Measurements from ENCODE around the gene SNX18. TPM values are rescaled to one million over a fixed set of nuclear protein-coding genes. Genes with fewer than 3 reads are reported as not detected.

The SNX18 gene
- total and polyA plus RNA-seq, 10 of the 15 experiments (the other 5 are each of a cell fraction or from before 2014, with no cell fraction given) = 0.27 to 1.7 (median 0.47) TPM

DNA sequence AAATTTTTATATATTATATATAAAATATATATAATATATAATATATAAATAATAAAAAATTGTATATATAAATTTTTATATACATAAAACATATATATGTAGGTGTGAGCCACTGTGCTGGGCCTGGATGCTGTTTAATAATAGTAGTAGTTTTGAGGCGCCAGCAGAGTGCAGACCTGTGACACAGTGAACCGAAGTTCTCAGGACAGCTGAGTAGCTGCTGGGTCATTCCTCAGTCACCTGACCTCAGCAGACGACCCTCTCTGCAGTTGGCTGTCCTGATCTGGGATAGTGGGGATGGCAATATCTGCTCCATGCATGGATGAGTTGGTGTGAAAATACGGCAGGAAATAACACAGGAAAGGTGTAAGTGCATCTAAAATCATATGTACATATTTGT, 3.3 kb upstream of the SNX18 start (continued):
- TF ChIP-seq, protein P1, sequence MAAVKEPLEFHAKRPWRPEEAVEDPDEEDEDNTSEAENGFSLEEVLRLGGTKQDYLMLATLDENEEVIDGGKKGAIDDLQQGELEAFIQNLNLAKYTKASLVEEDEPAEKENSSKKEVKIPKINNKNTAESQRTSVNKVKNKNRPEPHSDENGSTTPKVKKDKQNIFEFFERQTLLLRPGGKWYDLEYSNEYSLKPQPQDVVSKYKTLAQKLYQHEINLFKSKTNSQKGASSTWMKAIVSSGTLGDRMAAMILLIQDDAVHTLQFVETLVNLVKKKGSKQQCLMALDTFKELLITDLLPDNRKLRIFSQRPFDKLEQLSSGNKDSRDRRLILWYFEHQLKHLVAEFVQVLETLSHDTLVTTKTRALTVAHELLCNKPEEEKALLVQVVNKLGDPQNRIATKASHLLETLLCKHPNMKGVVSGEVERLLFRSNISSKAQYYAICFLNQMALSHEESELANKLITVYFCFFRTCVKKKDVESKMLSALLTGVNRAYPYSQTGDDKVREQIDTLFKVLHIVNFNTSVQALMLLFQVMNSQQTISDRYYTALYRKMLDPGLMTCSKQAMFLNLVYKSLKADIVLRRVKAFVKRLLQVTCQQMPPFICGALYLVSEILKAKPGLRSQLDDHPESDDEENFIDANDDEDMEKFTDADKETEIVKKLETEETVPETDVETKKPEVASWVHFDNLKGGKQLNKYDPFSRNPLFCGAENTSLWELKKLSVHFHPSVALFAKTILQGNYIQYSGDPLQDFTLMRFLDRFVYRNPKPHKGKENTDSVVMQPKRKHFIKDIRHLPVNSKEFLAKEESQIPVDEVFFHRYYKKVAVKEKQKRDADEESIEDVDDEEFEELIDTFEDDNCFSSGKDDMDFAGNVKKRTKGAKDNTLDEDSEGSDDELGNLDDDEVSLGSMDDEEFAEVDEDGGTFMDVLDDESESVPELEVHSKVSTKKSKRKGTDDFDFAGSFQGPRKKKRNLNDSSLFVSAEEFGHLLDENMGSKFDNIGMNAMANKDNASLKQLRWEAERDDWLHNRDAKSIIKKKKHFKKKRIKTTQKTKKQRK (IDR thresholded peaks at IDR 0.05; ENCODE audit: low read depth, low read length) = no peak
- no peak for TF ChIP-seq ZNF217 (IDR thresholded peaks at IDR 0.05)
- TF ChIP-seq LARP7 (IDR thresholded peaks at IDR 0.05) = no peak
- no peak for TF ChIP-seq NFYB (IDR thresholded peaks at IDR 0.05; ENCODE audit: insufficient read depth, low read depth, low read length)
- TF ChIP-seq, protein P2, sequence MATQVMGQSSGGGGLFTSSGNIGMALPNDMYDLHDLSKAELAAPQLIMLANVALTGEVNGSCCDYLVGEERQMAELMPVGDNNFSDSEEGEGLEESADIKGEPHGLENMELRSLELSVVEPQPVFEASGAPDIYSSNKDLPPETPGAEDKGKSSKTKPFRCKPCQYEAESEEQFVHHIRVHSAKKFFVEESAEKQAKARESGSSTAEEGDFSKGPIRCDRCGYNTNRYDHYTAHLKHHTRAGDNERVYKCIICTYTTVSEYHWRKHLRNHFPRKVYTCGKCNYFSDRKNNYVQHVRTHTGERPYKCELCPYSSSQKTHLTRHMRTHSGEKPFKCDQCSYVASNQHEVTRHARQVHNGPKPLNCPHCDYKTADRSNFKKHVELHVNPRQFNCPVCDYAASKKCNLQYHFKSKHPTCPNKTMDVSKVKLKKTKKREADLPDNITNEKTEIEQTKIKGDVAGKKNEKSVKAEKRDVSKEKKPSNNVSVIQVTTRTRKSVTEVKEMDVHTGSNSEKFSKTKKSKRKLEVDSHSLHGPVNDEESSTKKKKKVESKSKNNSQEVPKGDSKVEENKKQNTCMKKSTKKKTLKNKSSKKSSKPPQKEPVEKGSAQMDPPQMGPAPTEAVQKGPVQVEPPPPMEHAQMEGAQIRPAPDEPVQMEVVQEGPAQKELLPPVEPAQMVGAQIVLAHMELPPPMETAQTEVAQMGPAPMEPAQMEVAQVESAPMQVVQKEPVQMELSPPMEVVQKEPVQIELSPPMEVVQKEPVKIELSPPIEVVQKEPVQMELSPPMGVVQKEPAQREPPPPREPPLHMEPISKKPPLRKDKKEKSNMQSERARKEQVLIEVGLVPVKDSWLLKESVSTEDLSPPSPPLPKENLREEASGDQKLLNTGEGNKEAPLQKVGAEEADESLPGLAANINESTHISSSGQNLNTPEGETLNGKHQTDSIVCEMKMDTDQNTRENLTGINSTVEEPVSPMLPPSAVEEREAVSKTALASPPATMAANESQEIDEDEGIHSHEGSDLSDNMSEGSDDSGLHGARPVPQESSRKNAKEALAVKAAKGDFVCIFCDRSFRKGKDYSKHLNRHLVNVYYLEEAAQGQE (IDR thresholded peaks at IDR 0.05; ENCODE audit: low read depth, low read length) = no peak
- TF ChIP-seq, protein P3, sequence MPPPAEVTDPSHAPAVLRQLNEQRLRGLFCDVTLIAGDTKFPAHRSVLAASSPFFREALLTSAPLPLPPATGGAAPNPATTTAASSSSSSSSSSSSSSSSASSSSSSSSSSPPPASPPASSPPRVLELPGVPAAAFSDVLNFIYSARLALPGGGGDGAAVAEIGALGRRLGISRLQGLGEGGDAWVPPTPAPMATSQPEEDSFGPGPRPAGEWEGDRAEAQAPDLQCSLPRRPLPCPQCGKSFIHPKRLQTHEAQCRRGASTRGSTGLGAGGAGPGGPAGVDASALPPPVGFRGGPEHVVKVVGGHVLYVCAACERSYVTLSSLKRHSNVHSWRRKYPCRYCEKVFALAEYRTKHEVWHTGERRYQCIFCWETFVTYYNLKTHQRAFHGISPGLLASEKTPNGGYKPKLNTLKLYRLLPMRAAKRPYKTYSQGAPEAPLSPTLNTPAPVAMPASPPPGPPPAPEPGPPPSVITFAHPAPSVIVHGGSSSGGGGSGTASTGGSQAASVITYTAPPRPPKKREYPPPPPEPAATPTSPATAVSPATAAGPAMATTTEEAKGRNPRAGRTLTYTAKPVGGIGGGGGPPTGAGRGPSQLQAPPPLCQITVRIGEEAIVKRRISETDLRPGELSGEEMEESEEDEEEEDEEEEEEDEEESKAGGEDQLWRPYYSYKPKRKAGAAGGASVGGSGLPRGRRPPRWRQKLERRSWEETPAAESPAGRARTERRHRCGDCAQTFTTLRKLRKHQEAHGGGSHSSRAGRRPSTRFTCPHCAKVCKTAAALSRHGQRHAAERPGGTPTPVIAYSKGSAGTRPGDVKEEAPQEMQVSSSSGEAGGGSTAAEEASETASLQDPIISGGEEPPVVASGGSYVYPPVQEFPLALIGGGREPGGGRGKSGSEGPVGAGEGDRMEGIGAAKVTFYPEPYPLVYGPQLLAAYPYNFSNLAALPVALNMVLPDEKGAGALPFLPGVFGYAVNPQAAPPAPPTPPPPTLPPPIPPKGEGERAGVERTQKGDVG (CRISPR knock-in tag; IDR thresholded peaks at IDR 0.05) = no peak
